Measurements from ENCODE around the gene VGLL3.

DNA sequence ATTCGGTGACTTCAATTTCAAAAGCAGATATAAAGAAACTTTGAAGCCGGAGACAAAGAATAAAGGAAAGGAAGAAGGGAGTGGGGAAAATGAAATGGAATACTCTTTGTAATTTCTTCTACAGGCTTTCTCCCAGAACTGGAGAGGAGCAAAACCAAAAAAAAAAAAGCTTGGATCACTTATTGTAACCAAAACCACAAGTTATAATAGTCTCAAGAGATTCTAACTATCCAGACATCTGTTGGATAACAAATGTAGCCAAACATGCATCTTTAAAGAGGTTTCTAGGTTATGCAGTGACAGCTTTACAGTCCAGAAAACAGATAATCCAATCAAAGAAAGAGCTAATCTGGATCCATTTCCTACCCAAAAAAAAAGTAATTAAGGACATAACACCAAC, 36.2 kb downstream of the VGLL3 start:
- TF ChIP-seq, protein P1, sequence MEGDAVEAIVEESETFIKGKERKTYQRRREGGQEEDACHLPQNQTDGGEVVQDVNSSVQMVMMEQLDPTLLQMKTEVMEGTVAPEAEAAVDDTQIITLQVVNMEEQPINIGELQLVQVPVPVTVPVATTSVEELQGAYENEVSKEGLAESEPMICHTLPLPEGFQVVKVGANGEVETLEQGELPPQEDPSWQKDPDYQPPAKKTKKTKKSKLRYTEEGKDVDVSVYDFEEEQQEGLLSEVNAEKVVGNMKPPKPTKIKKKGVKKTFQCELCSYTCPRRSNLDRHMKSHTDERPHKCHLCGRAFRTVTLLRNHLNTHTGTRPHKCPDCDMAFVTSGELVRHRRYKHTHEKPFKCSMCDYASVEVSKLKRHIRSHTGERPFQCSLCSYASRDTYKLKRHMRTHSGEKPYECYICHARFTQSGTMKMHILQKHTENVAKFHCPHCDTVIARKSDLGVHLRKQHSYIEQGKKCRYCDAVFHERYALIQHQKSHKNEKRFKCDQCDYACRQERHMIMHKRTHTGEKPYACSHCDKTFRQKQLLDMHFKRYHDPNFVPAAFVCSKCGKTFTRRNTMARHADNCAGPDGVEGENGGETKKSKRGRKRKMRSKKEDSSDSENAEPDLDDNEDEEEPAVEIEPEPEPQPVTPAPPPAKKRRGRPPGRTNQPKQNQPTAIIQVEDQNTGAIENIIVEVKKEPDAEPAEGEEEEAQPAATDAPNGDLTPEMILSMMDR (IDR thresholded peaks at IDR 0.05; ENCODE audit: low read depth, low read length, poor library complexity, severe bottlenecking) = no peak
- no peak for TF ChIP-seq EZH2phosphoT487 (IDR thresholded peaks at IDR 0.05; ENCODE audit: borderline replicate concordance, low read length)
